Stimulated activated CD4-positive, alpha-beta T cell treated with anti-CD3 and anti-CD28 coated beads, Interleukin-1b, Interleukin-23, amount 100 ng/mL, for 48 hours (primary cell): ENCODE results near the gene MGLL.

Experiments
- DNase-seq: peaks from one replicate; pipeline ENCODE4 v3.0.0-alpha.2; 2020

The MGLL gene

GRCh38 chr3:127736801-127737539 is 85.3 kb downstream of the MGLL start:
- DNase-seq: no peak

- DNase-seq: no peak
Measured at GRCh38 chr3:127735767-127736693, 86.3 kb downstream of the MGLL start.

GRCh38 chr3:127734754-127735473 is 87.4 kb downstream of the MGLL start:
- DNase-seq: no peak

GRCh38 chr3:127734181-127734720 is 88.1 kb downstream of the MGLL start:
- no peak for DNase-seq

GRCh38 chr3:127733781-127734180 is 88.5 kb downstream of the MGLL start:
- DNase-seq: no peak

GRCh38 chr3:127732879-127733350 is 89.4 kb downstream of the MGLL start:
- no peak for DNase-seq

- no peak for DNase-seq
Measured at GRCh38 chr3:127732303-127732702, 90.0 kb downstream of the MGLL start.

- no peak for DNase-seq
Measured at GRCh38 chr3:127731546-127732289, 90.6 kb downstream of the MGLL start.

- no peak for DNase-seq
Measured at GRCh38 chr3:127730666-127731295, 91.5 kb downstream of the MGLL start.

GRCh38 chr3:127730171-127730570 is 92.1 kb downstream of the MGLL start:
- DNase-seq: no peak

- no peak for DNase-seq
Measured at GRCh38 chr3:127729556-127730056, 92.7 kb downstream of the MGLL start.

- DNase-seq: no peak
Measured at GRCh38 chr3:127728417-127729015, 93.8 kb downstream of the MGLL start.

- no peak for DNase-seq
Measured at GRCh38 chr3:127726894-127727293, 95.4 kb downstream of the MGLL start.

GRCh38 chr3:127723011-127723567 is 99.2 kb downstream of the MGLL start:
- DNase-seq: no peak

GRCh38 chr3:127722091-127722784 is 100.1 kb downstream of the MGLL start:
- DNase-seq: no peak

- no peak for DNase-seq
Measured at GRCh38 chr3:127720985-127721935, 101.1 kb downstream of the MGLL start.

GRCh38 chr3:127720161-127720823 is 102.0 kb downstream of the MGLL start:
- DNase-seq: no peak

GRCh38 chr3:127719369-127719768 is 102.9 kb downstream of the MGLL start:
- DNase-seq: no peak
